ENCODE measurements around the gene ACSF3.

GRCh38 chr16:89164436-89164835 is 70.8 kb downstream of the ACSF3 start:
- TF ChIP-seq CTCF (conservative IDR thresholded peaks at IDR 0.05; ENCODE audit: low read depth, low read length) = no peak
- no peak for TF ChIP-seq RAD21 (IDR thresholded peaks at IDR 0.05; ENCODE audit: low read length)
- no peak for TF ChIP-seq POLR2A (IDR thresholded peaks at IDR 0.05; ENCODE audit: low read depth, low read length)
- TF ChIP-seq CEBPB (IDR thresholded peaks at IDR 0.05; ENCODE audit: low read depth, low read length) = no peak
